NCI-H1092 (cell line): ENCODE data around the gene RACGAP1.

Experiments used
- DNase-seq: peaks from one replicate; lab custom pipeline; 2025; lab: John Stamatoyannopoulos, UW

Gene RACGAP1

DNA sequence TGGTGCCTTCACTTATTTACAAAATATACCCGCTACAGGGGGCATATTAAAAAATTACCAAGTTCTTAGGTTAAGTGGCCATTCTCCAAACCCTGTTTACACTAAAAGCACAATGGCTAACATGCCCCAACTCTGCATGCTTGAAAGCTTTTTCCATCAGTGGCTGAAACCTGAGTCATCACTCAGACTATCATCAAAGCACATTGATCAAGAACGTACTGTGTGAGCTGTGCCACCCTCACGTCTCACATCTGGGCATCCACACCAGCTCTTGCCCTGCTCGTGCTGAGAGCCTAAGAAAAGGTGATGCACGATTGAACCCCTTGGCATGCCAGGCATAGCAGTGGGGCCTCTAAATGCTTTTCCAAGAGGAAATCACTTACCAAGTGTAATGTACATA is 39.3 kb downstream of the RACGAP1 start:
- no peak for DNase-seq

DNA sequence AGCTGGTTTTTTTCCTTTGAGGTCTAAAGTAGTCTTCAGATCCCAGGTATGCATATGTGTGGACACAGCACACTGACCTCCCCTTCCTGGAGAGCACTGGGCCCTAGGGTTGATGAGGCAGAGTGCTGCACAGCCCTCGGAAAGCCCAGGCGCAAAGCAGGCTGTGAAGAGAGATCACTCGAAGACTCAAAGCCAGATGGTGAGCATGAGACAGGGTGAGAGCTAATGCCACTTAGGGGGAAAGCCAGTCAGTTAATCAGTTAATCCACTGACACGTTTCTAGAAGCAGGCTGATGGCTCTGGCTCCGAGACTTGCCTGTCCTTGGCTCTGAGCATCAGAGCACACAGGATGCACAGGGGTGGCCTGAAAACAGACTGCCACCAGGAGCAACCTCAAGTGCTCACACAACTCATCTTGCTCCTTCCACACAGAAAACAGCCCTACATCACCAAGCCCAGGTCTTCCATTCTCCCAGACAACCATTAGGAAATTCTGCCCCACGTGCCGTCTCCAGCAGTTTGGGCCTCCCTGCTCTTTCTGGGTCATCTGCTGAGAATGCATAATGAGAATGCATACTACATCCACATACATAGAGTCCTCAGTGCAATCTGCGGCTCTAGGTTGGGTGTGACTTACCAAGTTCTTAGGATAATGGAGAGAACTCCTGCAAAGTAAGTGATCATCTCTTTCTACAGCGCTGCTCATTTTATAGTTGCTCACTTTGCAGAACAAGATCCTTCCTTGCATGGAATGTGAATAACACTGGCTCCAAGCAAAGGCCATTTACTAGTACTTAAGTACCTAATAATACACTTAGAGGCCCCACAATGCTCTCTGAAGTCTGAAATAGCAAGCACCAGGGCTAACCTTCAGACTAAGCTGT is 40.6 kb downstream of the RACGAP1 start:
- no peak for DNase-seq

DNA sequence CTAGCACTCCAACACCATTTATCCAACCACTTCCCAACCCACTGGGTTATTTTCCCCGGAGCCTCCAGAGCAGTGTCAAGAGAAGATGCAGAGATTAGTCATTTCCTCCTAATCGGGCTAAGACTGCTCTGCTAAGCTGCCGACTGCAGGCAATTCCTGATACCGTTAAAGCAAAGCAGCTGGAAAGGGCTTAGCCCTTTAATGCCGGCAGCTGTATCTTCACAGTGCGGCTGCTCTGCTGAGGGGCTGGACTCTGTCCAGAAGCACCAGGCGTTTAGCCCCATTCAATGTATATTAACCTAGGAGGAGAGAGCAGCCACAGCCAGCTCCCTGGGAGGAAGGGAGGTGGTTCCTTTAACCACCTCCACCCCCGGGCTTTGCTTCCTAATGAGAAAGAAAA is 41.4 kb downstream of the RACGAP1 start:
- peak; percentile 58 for DNase-seq

DNA sequence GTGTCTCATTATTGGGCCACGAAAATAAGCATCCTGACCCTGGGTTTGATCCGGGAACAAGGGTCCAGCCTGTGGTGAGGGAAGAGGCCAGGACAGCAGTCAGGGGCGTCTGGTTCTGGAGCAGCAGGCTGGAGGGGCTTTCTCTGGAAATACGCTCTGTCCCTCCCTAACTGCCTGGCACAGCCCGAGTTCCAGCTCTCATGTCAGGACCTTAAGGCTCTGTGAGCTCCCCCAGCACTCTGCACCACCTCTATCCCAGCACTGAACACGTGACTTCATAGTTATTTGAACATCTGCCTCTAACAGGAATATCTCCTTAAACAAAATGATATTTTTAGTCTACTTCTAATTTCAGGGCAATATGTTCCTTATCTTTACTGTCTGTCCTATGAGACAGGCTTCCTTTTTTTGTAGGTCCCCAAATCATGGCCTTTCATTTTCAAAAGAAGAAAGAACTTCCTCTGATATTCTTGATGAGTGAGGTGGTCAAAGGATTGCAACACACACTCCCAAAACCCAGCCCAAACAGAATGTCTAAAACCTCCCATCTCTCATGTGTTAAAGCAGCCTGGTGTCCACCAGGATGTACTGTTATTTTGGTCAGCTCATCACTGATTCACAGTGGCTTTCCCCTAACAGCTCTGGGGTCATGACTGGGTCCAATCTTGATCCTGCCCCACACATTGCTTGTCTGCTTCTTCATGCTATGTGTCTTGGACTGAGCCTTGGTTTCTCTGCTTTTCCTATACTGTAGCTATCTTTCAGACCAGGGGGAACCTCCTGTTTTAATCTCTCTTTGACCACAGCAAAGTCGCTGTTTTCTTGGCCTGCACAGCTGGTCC is 42.8 kb downstream of the RACGAP1 start:
- DNase-seq, result no peak

DNA sequence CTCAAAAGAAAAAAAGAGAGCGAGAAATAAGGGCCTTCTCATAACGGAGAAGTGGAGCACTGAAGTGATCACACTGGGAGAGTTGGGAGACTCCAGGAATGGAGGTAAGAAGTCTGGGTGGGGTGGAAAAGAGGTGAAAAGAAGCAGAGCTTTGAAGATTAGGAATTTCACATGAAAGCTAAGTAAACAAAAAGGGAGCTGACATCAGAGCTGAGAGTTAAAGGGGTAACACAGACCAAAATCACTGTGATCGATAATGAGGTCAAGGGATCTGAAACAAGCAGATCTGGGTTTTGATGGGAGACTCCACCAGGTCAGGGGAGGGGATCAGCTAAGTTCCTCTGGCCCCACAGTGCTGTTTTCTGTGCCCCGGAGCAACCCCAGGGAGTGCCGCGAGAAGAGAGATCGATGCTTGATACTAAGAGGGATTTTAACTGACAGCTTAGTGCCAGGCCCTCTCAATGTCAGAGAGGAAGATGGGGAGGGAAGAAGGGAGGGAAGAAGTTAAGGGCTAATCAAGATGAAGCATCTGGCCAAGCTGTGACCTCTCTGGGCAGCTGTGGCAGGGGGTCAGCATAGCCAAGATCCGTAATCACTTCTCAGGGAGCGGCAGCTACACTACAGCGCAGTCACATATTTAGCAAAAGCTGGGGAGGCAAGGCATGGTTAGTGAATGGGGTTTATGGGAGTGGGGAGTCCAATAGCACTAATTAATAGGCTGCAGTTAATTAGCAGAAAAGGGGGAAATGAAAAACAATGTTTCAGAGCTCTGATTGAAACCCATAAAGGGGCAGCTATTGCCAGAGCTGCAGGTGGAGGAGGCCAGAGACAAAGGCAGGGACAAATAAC is 44.6 kb downstream of the RACGAP1 start:
- no peak for DNase-seq

DNA sequence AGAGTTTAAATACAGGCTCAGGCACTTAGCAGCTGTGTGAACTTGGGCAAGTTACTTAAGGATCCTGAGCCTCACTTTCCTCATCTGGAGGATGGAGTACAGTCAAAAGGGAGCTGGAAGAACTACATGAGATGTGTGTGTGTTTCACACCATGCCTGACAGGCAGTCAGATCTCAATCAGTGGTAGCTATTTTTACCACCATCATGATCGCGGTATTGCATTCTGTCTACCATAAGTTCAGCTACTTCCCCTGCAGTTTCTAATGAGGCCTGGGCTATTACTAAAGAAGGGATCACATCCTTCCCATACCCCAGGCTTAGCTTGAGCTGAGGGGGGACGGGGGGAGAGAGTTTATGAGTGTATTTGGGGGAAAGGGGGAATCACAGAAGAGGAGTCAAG is 45.5 kb downstream of the RACGAP1 start:
- DNase-seq, result no peak

DNA sequence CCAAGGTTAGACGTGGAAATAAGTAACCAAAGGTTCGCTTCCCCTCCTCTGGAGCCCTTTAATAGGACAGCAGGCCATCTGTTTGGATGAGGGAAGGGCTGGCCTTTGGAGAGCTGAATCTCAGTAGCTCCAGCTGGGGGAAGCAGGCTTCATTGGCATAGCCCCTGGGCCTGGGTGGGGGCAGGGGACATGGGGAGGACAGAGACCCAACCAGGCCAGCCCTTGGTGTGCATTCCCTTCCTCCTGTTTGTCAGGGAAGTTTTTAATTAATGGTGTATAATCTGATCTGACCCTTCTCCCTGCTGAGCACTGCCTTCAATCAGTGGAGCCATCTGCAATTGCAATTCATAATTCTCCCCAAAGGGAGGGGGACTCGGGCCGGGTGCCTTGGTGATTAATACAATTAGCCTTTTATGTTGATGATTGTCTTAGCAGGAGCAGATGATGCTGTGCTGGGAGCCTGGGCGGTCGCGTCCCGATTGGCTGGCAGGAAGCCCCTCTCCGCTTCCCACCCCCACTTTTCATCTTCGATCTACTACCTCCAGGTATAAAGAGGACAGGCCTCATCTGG is 46.2 kb downstream of the RACGAP1 start:
- no peak for DNase-seq

DNA sequence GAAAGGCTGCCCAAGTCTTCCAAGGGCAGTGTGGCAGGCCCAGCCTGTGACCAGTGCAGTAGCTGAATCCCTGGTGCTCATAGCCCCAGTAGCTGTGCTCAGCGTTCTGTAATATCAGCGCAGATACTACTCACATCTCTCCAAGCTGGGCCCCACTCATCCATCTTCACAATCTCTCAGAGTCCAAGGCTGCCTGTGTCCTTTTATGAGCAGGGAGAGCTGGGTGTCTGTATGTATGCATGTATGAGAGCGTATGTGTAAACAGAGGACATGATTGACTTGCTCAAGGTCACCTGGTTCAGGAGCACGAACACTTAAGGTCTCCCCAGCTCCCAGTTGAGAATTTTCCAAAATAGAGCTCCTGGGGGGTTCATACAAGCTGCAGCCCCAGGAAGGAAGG is 47.2 kb downstream of the RACGAP1 start:
- DNase-seq, result no peak

DNA sequence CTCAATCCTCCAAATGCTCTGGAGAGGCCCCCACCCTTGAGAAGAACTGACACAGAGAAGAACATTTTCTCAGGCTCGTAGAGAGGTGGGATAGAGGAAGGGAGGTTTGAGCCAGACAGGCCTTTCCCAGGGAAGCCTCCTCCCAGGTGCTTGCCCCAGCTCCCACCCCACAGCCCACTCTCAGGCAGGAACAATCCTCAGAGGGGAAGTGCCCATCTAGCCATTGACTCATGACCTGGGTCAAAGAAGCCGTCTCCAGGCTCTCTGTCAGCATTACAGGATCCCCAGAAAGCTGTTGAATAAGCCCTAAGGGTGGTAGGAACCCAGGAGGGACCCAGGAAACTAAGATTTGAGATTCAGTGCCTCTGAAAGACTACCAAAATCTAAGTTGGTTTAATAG is 48.7 kb downstream of the RACGAP1 start:
- no peak for DNase-seq

DNA sequence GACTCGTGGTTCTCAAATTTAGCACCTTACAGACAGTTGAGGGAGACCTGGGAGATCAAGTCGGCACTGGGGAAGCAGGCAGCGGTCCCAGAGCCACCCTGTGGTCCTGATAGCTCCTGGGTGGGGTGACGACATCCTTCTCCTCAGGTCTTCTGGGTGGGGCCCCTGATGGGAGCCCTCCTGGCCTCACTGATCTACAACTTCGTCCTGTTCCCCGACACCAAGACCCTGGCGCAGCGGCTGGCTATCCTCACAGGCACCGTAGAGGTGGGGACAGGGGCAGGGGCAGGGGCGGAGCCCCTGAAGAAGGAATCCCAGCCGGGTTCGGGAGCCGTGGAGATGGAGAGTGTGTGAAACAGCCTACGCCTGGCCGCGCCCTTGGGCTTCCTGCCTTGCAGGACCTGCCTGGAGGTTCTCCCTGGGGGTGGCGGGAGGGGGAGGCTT is 50.0 kb downstream of the RACGAP1 start:
- no peak for DNase-seq

DNA sequence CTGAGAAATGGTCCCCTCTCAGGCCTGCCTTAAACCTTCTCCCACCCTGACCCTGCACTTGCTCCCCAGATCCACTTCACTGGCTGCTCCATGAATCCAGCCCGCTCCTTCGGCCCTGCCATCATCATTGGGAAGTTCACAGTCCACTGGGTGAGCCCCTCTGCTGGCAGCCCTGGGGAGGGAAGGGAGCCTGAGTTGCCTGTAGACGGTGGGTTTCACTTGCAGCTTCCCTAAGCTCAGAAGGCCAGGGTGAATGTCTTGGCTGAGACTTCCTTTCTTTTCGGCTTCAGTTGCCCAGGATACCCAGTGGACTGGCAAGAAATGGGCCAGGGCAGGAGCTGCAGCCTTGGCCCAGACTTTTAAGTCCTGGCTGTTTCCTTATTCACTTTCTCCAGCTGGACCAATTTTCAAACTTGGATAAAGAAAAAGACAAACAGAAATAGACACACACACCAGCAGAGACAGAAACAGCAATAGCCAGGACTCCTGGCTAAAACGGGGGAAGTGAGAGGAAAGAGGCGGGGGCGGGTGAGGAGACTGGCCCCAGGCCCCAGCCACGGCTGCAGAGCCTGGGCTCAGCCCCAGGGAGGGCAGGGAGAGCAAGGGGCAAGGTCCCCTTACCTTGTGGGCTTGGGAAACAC is 50.5 kb downstream of the RACGAP1 start:
- DNase-seq, result no peak

DNA sequence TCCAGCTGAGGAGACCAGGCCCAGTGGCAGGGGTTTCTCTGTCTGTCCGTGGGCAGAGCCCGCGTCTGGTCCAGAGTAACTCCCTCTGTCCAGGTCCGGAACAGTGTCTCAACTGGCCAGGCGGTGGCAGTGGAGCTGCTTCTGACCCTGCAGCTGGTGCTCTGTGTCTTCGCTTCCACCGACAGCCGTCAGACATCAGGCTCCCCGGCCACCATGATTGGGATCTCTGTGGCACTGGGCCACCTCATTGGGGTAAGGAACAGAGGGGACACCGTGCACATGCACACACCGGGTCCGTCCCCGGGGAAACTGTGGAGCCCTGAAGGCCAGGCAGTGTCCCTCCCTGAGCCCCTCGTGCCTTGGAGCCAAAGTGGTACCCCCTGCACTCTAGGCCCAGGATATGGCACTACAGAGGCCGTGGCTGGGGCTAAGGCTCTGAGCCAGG is 51.0 kb downstream of the RACGAP1 start:
- peak; percentile 53 for DNase-seq

DNA sequence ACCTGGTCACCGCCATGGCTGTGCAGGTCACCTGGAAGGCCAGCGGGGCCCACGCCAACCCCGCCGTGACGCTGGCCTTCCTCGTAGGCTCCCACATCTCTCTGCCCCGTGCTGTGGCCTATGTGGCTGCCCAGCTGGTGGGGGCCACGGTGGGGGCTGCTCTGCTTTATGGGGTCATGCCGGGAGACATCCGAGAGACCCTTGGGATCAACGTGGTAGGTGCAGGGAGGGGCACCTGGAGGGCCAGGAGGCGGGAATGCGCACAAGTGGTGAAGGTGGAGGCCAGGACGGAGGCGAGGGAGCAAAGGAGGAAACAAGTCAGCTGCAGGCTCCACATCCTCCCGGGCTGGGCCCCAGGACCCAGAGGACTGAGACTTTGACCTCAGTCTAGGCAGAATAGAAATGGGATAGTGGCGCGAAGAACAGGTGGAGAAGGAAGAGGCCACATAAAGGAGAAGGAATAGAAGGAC is 51.9 kb downstream of the RACGAP1 start:
- DNase-seq, result no peak

DNA sequence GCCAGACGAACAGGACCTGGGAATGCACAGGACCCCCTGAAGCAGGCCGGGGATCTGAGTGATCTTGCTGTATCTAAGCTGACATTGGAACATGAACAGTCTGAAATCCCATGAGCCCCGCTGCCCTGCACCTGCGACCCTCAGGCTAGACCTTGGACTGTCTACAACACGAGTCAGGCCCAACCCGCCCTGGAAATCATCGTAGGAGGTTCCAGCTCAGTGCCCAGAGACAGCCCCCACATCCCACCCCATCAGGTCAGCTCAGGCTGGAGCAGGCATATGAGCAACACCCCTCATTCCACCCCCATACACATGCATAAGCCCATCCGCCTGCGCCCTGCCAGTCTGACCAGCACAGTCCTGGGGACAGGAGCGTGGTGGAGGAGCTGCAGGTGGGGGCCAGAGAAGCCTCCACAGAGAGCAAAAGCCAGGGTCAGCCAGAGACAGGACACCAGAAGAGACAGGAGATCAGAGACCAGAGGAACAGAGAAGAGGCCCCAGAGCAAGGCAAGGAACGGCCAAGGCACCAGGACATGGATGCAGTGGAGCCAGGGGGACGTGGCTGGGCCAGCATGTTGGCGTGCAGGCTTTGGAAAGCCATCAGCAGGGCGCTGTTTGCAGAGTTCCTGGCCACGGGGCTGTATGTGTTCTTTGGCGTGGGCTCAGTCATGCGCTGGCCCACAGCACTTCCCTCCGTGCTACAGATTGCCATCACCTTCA is 52.5 kb downstream of the RACGAP1 start, which contains the start of gene AQP6:
AQP6 (plus strand) TSS at position 307 of the 720 bp plus-strand sequence; CDS start at position 534, 227 bp downstream.
- no peak for DNase-seq

DNA sequence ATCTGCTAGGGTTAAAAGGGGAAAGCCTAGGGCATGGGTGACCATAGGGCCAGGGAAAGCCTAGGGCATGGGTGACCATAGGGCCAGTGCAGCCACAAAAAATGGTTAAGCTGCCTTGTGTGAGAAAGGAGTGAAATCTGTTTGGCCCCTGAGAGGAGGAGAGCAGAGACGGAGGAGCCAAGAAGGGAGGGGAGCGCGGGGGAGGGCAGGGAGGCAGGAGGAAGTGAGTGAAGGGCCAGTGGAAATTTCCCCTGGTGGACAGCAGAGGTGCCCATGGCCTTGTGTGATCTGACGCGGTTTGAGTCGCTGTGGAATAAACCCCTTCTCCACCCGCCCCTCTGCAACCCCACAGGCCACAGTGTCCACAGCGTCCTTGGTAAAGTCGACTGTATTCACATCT is 53.2 kb downstream of the RACGAP1 start:
- DNase-seq, result no peak

DNA sequence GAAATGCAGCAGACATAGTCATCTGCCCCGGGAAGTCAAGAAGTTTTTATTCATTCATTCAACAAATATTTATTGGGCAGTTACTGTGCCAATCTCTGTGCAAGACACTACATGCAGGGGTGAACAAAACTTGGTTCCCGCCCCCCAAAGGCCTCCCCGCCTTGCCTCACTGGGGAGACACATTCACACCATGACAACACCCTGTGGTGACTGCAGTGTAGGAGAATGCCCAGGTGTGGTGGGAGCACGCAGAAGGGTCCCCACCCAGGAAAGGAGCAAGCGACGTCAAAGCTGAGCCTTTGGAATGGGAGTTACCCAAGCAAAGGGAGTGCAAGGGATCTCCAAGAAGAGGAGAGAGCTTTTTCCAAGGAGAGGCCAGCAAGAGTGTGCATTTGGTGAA is 54.2 kb downstream of the RACGAP1 start:
- DNase-seq, result no peak

DNA sequence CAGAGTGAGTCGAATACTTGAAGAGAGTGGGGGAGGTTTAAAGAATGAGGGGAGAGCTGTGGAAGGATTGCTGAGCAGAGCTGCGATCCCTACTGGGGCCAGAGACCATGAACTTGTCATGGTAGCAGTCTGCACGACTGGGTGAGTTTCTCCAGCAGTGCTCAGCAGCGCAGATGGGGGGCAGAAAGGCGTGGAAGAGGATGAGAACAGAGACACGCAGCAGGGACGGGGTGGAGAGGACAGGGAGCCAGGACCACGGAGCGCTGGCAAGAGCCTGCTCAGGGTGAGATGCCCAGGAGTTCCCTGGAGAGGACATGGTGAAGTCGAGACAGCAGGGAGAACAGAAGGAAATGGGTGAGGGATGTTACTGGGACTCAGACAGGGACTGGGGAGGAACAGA is 54.6 kb downstream of the RACGAP1 start:
- no peak for DNase-seq

DNA sequence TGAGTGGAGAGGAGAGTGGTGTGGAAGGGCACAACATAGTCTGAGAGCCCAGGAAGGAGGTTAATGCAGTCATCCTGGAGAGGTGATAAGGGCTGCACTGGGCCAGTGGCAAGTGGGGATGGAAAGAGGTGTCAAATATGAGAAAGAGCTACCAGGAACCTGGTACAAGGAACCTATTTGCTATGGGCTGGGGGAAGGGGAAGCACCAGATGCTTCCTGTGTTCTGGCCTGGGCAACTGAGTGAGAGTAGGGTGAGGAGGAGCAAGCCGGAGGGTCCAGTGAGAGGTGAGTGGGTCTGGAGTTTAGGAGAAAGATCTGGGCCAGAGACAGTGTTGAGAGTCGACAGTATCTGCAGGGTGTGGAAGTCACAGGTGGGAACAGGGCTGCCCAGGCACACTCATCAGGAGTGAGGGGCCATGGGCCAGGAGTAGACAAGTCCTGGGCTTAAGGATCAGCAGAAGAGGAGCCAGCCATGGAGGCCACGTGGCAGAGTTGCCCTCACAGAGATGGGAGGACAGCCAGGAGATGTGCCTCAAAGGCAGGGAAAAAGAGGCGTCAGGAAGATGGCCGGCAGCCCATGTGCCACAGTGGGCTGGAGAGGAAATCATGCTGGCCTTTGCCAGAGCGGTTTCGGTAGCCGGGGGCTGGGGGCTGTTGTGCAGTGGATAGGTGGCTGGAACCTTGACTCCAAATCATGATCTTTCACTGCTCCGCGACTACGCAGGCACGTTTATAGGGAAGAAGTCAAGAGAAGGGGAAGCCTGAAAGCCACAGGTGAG is 55.5 kb downstream of the RACGAP1 start:
- no peak for DNase-seq

DNA sequence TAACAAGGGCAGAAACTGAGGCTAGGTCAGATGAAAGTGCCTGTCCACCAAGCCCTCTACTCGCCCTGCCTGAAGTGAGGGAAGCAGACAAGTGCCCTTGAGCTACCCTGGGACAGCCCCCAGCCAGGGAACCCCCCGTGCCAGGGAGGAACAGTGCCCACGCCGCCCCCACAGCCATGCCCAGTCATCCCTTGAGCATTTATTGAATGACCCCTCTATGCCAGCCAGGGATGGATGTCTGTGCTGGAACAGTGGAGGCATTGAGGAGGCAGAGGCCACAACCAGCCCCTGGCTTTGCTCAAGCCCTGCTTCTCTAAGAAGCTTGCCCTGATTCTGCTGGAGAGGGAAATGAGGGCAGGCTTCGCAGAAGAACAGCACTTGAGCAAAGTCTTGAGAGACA is 56.3 kb downstream of the RACGAP1 start:
- no peak for DNase-seq

DNA sequence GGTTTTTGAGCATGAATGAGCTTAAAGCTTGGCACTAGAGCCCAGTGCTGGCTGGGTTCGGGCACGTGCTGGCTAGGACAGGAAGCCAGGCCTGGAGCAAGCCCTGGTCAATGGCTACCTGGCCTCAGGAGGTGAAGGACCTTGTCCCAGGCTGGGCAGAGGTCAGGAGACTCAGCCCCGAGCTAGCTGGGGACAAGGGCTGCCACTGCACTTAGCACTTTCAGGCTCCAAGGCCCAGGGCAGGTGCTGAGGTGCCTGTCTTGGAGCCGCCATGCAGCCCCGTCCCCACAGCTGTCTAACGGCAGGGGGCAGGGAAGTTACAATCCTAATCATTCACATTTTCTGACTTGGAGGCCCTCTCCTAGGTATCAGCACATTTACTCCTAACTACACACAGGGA is 56.8 kb downstream of the RACGAP1 start:
- no peak for DNase-seq
